Cardiac muscle cell (in vitro differentiated cells and primary cell): ENCODE data around the gene ALDH16A1. TPM values are rescaled to one million over a fixed set of nuclear protein-coding genes. Genes with fewer than 3 reads are reported as not detected.

Source experiments
- DNase-seq, 2 donors: peaks; one replicate each; pipeline versions ENCODE4 v3.0.0 to v3.0.0-alpha.2; 2010 to 2017; ENCODE audit warnings: low read depth in 1 of 2, low spot score in 1 of 2
- H3K27ac ChIP-seq: fragments of 200-600 bp; sonication (generic); 2 replicates; pipeline ENCODE4 v1.5.1; 2016
- H3K27me3 ChIP-seq: fragments of 200-600 bp; sonication (generic); 2 replicates; pipeline ENCODE4 v1.6.0; 2016; ENCODE audit warnings: control low read depth
- H3K36me3 ChIP-seq: fragments of 200-600 bp; sonication (generic); 2 replicates; pipeline ENCODE4 v1.5.1; 2016; ENCODE audit warnings: control low read depth
- H3K4me1 ChIP-seq: fragments of 200-600 bp; sonication (generic); 2 replicates; pipeline ENCODE4 v1.8.1; 2017; ENCODE audit warnings: low read depth, mild to moderate bottlenecking, mixed run types
- H3K4me3 ChIP-seq: fragments of 200-600 bp; sonication (generic); 2 replicates; pipeline ENCODE4 v1.5.1; 2016; ENCODE audit warnings: mild to moderate bottlenecking
- H3K9me3 ChIP-seq: fragments of 200-600 bp; sonication (generic); 2 replicates; pipeline ENCODE4 v1.5.1; 2017; ENCODE audit warnings: low read depth, mild to moderate bottlenecking, control low read depth
- polyA plus RNA-seq: library from polyadenylated mRNA; unstranded; fragments of >200 nt; fragmentation: Nextera tagmentation; extraction: Ambion mirVana; gene quantifications from 2 replicates; pipeline ENCODE4 v1.2.1, GENCODE V29; 2016
- total RNA-seq: library from RNA; depleted of rRNA; stranded (reverse); fragments of >200 nt; gene quantifications from 2 replicates; pipeline ENCODE4 v1.2.3, GENCODE V29; 2016
- TF ChIP-seq, protein P1 (sequence below): IDR thresholded peaks from 2 replicates; pipeline ENCODE4 v1.5.1; 2012; ENCODE audit warnings: low read depth, mild to moderate bottlenecking, low read length

ALDH16A1 gene
- total and polyA plus RNA-seq, 2 experiments from 2014 or later = 37.3 to 46.4 TPM

DNA sequence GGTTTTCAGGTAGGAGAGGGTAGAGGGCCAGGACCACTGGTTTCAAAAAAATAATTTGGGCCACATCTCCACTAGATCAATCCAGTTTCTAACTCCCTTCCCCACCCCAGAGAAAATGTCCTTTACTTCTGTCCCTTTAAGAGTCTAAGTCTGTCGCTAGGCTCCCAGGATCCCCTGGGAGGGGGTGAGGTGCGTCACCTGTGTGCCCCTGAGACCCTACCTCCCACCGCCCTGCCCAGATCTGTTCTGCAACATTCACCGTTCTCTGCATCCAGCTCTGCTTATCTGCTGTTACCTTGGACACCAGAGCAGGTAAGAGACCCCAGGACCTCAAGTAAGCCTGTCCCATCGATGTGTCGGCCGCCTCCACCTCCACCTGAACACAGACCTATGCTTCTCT, 27.8 kb upstream of the ALDH16A1 start, which contains the start of gene GFY:
Gene GFY, plus strand, starts transcription at position 211 of the 400 bp plus-strand sequence. CDS start 1,043 bp downstream, outside the sequence.
- H3K4me3 ChIP-seq = no peak within 1 kb of the TSS
- no peak for DNase-seq
- no peaks in the 10 kb centered on the region for H3K36me3 ChIP-seq
- no peak within 1 kb of the TSS for H3K27ac ChIP-seq
- H3K9me3 ChIP-seq = no peaks in the 10 kb centered on the region
- peaks cover 78% of the 10 kb centered on the region for H3K27me3 ChIP-seq
- peaks cover 20% of the 10 kb centered on the region for H3K4me1 ChIP-seq
- TF ChIP-seq, protein P1, sequence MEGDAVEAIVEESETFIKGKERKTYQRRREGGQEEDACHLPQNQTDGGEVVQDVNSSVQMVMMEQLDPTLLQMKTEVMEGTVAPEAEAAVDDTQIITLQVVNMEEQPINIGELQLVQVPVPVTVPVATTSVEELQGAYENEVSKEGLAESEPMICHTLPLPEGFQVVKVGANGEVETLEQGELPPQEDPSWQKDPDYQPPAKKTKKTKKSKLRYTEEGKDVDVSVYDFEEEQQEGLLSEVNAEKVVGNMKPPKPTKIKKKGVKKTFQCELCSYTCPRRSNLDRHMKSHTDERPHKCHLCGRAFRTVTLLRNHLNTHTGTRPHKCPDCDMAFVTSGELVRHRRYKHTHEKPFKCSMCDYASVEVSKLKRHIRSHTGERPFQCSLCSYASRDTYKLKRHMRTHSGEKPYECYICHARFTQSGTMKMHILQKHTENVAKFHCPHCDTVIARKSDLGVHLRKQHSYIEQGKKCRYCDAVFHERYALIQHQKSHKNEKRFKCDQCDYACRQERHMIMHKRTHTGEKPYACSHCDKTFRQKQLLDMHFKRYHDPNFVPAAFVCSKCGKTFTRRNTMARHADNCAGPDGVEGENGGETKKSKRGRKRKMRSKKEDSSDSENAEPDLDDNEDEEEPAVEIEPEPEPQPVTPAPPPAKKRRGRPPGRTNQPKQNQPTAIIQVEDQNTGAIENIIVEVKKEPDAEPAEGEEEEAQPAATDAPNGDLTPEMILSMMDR = no peak

DNA sequence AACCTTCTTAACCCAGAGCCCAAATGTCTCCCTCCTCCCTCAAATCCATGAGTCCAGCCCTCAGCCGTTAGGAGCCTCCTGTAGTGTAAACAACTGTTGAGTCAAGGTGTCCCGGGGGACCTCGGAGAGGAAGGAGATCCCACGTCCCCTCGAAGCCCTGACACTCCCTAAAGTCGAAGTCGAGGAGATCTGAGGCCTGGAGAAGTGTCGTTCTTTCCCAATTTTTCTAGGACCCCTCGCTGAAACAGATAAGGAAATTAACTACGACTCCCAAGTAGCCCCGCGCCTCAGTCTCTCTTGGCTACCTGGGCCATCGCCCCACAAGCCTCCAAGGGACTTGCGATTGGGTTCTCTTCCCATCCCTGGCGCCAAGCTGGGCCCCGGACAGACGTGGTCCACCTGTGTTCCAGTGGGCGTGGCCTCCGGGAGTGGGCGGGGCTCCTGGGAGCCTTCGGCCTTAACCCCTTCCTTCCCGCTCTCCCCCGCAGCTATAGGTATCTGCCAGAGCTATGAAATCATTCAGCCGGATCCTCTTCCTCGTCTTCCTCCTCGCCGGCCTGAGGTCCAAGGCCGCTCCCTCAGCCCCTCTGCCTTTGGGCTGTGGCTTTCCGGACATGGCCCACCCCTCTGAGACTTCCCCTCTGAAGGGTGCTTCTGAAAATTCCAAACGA, 27.0 kb upstream of the ALDH16A1 start:
- DNase-seq = peak in 1 of 2 donors; percentile 60
- H3K4me3 ChIP-seq = no peak overlapping the region
- H3K4me1 ChIP-seq = peaks cover 20% of the 10 kb centered on the region
- H3K9me3 ChIP-seq = no peaks in the 10 kb centered on the region
- H3K27me3 ChIP-seq = peaks cover 78% of the 10 kb centered on the region
- H3K27ac ChIP-seq = no peak overlapping the region
- H3K36me3 ChIP-seq = no peaks in the 10 kb centered on the region
- TF ChIP-seq, protein P1 = no peak

DNA sequence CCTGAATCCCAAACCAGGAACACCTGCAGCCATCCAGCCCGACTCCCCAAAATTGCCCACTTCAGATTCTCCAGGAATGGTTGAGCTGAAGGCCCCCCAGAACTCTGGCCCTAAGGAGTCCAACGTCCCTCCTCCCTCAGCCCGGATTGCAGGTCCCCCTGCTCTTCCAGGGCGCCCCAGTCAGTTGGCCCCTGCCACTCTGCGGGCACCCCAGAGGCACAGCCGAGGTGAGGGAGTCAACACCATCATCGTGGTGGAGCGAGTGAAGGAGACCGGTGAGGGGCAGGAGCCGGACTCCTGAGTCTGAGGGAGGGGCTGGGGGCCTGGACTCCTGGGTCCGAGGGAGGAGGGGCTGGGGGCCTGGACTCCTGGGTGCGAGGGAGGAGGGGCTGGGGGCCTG, 25.7 kb upstream of the ALDH16A1 start:
- no peak overlapping the region for H3K27ac ChIP-seq
- H3K9me3 ChIP-seq = no peaks in the 10 kb centered on the region
- TF ChIP-seq, protein P1 = no peak
- H3K36me3 ChIP-seq = no peaks in the 10 kb centered on the region
- H3K4me1 ChIP-seq = peaks cover 14% of the 10 kb centered on the region
- H3K27me3 ChIP-seq = peaks cover 72% of the 10 kb centered on the region
- DNase-seq = no peak
- no peak overlapping the region for H3K4me3 ChIP-seq

DNA sequence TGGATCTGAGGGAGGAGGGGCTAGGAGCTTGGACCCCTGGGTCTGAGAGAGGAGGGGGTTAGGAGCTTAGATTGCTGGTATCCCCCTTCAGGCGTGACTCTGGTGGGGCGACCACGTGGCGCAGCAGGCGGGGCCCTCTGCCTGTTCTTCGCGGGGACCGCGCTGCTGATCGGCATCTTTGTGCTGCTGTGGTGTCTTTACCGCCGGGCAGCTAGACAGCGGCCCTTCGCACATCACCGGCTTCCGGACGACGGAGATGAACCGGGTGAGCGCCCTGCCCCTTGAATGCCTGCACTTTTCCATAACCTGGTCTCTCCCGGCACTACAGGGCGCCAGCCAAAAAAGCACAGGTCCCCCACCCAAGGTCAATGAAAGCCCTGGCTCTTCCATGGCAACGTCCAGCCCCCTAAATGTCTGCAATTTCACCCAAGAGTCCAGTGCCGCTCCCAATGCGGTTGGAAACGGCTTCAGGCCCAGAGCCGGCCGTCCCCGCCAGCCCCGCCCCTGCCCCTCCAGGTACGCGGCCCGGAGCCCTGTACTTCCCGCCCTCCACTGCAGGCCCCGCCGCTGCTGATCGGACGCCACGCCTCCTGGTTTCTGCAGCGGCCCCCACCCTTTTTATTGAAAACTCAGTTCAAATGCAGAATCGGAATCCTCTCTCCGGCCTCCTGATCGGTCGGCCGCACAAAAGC, 25.0 kb upstream of the ALDH16A1 start:
- TF ChIP-seq, protein P1 = no peak
- Histone ChIP-seq H3K4me3 (peak overlapping the region; percentile 13), H3K27ac (no peak overlapping the region), H3K9me3 (no peaks in the 10 kb centered on the region), H3K27me3 (peaks cover 72% of the 10 kb centered on the region), H3K36me3 (no peaks in the 10 kb centered on the region), H3K4me1 (peaks cover 14% of the 10 kb centered on the region)
- no peak for DNase-seq

DNA sequence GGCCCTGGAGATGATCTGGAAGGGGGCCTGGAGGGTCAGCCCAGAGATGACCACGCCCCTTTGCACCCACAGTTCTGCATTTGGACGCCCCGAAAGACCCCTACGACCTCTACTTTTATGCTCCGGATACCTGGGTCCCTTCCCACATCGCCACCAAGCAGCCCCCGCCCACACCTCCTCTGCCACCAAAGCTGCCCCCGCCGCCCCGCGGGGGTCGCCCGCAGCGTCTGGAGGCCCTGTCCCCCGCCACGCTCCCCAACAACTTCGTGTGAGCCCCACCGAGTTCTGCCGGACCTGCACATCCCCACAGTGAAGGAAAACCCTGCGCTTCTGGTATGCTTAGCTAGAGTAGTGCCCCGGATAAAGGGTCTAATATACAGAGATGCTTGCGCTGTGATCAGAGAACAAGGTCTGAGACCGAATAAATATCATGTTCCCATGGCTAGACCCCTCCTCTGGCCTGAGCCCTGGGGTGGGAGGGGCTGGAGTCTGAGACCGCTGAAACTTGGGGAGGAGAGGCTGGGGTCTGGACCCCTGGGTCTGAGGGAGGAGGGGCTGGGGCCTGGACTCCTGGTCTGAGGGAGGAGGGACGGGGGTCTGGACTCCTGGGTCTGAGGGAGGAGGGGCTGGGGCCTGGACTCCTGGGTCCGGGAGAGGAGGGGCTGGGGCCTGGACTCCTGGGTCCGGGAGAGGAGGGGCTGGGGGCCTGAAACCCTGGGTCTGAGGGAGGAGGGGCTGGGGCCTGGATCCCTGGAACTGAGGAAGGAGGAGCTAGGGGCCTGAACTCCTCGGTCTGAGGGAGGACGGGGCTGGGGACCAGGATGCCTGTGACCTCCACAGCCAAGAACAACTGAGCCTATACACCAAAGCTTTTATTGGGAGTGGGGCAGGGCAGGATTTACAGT, 24.2 kb upstream of the ALDH16A1 start:
- H3K4me1 ChIP-seq = peaks cover 7% of the 10 kb centered on the region
- no peak overlapping the region for H3K27ac ChIP-seq
- H3K27me3 ChIP-seq = peaks cover 74% of the 10 kb centered on the region
- H3K36me3 ChIP-seq = no peaks in the 10 kb centered on the region
- H3K4me3 ChIP-seq = peak overlapping the region; percentile 13
- no peak for DNase-seq
- H3K9me3 ChIP-seq = no peaks in the 10 kb centered on the region
- TF ChIP-seq, protein P1 = no peak
